Activated CD4-positive, alpha-beta T cell treated with anti-CD3 and anti-CD28 coated beads, Interleukin-2, amount 50 U/mL, for 24 hours (primary cell): ENCODE data around the gene PRR36.

Source experiments
- DNase-seq, 2 donors: peaks; one replicate each; pipeline ENCODE4 v3.0.0-alpha.2; 2020; ENCODE audit warnings: low read depth in 1 of 2, low spot score in 1 of 2

PRR36 gene

DNA sequence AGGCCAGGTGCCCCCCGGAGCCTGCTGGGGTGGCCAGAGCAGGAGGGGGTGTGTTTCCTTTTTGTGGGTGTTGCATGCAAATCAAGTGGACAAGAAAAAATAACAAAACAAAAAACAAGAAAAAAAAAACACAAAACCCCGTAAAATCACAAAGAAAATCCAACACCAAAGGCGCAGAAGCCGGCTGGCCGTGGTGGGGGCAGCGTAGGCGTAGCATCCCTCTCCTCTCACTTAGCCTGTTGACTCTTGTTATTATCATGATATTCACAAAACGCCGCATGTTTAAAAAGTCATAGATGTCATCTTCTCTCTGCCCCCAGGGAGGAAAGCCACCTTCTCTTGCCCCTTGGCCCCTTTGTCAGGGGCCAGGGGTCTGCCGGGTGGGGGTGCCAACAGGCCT is 39.5 kb upstream of the PRR36 start:
- DNase-seq = no peak

DNA sequence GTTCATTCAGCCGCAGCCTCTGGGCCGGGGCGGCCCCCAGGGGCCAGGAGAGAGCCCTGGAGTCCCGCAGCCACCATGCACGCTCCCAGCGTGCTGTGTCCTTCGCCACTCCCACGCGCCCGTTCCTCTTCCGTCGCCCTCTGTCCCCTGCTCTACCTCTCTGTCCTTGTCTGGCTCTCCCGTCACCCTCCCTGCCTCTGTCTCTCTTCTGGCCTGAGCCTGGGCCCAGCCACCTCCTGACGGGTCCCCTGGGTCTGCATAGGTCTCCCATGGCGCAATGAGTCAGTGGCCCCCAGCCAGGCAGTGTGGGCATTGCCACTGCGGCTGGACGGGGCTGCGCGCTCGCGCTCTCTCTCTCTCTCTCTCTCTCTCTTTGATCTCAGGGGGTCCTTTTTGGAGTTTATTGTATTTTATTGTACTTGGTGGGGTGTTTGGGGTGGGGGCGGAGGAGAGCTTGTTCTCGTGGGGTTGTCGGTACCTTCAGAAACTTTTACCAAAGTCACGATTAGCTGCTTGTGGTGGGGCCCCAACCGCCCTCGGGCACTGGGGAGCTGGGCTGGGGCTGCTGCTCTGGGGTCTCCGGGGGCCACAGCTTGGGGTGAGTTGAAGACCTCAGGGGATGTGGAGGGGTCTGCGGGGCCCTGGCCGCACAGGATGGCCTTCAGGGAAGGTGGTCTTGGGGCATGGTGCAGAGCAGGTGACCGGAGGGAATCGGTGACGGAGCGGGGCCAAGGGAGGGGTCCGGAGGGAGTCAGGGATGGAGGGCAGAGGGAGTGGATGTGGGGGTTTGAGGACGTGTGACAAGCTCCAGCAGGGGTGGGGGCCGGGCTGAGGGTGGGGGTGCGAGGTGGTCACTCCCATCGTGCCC is 38.7 kb upstream of the PRR36 start:
- DNase-seq = no peak

DNA sequence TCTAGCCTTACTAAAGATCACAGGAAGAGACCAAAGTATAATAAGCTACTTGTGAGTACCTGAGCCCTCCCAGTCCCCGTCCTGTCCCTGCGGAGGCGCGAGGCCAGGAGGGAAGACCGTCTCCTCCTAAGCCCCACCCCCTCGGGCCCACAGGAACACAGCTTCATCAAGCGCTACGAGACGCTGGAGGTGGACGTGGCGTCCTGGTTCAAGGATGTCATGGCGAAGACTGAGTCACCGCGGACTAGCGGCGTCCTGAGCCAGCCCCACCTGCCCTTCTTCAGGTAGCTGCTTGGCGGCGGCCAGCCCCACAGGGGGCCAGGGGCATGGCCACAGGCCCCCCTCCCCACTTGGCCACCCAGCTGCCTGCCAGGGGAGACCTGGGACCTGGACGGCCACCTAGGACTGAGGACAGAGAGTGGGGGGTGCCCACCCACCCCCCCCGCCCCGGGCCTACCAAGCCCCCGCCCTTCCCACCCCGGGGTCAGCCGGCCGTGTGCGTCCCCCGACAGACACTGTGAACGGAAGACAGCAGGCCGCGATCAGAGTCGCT is 38.0 kb upstream of the PRR36 start:
- no peak for DNase-seq

DNA sequence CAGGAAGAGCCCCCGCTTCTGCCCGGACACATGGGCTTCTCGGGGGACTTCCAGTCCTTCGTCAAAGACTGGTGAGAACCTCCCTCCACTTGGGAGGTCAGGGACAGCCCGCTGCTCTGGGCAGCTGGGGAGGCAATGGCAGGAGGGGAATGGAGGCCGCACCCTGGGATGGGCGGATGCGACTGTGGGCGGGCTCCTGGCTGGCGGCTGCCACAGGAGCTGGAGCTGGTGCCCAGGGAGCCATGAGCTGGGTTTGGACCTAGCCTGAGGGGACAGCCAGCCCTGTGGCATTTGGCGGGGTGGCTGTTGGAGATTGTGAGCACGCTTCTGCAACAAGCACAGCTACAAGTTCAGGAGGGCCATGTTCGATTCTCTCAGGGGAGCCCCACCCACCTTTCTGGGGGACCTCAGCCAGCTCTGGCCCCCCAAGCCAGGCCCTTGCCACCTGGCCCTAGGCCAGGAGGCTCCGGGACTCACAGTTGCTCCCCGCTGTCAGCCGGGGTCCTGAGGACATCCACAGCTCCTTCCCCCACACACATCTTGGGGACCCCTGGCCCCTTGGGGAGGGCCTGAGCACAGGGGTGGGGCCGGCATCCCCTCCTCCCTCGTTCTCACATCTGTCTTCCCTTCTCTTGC is 37.4 kb upstream of the PRR36 start:
- DNase-seq = no peak

DNA sequence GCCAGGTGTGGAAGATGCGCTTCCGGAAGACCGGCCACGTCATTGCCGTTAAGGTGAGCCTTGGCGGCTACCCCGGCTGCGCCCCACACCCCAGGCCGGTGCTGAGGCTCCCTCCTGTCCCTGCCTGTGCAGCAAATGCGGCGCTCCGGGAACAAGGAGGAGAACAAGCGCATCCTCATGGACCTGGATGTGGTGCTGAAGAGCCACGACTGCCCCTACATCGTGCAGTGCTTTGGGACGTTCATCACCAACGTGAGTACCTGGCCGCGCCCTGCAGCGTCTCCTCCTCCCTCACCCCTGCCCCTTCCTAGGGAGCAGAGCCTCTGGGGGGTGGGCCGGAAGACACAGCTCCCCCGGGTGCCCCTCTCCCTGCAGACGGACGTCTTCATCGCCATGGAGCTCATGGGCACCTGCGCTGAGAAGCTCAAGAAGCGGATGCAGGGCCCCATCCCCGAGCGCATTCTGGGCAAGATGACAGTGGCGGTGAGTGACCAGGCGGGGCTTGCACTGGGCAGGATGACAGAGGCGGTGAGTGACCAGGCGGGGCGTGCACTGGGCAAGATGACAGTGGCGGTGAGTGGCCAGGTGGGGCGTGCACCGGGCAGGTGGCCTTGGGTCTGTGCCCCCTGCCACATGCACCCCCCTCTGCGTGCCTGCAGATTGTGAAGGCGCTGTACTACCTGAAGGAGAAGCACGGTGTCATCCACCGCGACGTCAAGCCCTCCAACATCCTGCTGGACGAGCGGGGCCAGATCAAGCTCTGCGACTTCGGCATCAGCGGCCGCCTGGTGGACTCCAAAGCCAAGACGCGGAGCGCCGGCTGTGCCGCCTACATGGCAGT is 36.4 kb upstream of the PRR36 start:
- no peak for DNase-seq

DNA sequence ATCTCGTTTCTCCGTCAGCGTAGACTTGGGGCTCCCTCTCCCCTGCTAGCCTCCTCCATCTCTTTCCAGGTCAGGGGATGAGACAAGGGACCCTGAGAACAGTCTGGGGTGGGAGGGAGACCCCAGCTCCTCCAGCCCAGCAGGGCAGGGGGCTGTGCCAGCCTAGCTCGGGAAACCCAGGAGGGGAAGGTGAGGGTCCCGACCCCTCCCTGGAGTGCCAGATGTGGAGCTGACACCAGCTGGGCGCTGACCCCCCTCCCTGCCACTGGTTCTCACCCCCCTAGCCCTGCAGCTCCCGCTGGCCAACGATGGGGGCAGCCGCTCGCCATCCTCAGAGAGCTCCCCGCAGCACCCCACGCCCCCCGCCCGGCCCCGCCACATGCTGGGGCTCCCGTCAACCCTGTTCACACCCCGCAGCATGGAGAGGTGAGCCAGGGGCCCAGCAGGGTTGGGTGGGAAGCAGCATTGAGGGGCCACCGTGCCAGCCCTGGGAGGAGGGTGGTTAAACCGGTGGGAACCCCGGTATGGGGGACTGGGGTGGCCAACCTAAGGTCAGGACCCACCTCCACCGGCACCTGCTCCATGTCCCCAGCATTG is 35.4 kb upstream of the PRR36 start:
- no peak for DNase-seq

DNA sequence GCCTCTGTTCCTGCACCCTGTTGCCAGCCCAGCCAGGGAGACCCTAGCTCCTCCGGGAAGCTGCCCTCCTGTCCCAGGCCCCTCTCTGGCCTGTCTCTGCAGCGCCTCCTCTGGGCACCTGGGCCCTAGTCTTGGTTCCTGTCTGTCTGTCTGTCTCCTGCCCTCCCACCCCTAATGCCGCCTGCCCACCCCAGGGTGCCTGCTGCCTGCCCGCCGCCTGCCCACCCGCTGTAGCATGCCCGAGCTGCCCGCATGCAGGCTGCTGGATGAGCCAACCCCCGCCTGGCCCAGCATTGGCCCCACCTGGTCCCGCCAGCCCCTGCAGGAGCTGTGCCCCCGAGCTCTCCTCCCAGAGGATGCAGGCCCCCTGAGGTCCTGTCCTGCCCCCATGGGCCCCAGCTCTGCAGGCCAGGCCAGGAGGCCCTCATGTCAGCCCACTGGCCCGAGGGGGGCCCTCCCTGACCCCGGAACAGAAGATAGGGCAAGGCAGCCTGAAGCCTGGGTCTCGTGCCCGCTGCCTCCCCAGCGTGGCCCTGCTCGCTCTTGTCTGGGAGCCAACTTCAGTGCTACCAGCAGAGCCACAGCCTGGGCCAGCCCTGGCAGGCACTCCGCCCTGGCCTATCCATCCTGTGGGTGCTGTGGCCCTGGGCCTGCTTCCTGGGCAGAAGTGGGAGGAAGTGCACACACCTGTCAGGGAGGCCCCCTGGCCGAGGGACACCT is 34.7 kb upstream of the PRR36 start:
- DNase-seq = no peak

DNA sequence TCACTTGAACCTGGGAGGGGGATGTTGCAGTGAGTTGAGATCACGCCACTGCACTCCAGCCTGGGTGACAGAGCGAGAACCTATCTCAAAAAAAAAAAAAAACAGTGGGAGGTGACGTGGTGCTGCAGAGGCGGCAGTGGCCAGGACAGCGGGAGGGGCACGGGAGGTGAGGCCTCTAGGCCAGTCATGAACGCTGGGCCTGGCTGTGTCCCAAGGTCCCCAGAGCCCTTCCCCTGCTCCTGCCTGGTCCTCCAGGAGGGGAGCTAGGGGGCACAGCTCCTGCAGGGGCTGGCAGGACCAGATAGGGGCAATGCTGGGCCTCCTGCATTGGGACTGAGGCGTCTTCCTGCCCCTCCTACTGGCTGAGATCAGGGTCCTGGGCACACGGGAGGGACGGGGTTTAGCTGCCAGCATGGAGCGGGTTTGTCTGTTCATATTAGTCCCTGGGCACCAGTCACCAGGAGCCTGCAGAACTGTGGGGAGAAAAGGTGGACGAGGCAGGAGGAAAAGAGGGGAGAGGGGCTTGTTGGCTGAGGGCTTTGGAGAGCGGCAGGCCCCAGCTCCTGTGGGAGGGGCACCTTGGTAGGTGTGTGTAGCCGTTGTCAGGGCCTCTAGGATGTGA is 34.0 kb upstream of the PRR36 start:
- no peak for DNase-seq

DNA sequence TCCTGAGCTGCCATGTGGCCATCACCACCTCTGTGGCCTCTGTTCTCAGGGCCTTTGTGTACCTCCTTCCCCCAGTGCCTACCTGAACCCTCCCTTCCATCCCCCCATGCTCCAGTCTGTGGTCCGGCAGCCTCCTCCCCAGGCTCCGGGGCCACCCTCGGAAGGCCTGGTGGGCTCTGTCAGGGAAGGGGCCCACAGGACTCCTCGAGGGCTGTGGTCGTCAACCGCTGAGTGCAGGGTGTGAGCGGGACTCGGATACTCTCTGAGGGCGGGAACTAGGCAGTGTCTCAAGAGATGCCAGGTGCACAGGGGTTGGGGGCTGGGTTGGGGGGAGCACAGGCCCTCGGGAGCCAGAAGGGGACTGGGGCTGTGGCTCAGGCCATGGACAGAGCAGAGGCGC is 33.4 kb upstream of the PRR36 start:
- no peak for DNase-seq

DNA sequence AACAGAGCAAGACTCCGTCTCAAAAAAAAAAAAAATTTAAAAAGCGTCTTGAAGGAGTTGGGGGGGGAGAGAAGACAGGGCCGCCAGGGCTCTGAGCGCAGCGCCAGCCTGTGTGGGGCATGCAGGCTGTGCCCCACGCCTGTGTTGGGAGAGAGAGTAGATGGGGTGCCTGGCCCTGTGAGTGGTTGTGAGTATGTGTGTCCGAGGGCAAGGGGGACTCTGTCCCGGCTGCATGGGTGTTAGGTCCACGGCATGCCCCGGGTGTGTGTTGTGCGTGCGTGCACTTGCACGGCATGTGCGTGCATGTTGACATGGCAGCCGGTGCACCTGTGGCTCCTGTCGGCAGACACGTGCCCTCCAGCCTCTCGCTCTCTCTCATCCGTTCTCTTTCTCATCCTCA is 32.9 kb upstream of the PRR36 start:
- no peak for DNase-seq

DNA sequence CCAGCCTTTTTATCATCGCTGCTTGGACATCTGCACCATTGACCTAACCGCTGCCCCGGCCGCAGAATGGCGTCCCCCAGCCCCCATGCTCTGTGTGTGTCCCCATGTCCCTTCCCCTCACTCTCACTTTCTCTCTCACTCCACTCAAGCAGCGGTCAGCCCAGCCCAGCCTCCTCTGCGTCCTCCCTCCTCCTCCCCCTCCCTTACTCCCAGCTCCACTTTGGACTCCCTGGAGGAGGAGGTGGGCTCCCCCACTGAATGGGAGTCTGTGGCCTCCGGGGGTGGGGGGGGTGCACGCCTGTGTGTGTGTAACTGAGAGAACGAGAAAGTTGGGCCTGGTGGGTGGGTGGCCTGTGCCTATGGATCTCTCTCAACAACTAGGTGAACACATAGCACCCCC is 31.7 kb upstream of the PRR36 start:
- DNase-seq = no peak

DNA sequence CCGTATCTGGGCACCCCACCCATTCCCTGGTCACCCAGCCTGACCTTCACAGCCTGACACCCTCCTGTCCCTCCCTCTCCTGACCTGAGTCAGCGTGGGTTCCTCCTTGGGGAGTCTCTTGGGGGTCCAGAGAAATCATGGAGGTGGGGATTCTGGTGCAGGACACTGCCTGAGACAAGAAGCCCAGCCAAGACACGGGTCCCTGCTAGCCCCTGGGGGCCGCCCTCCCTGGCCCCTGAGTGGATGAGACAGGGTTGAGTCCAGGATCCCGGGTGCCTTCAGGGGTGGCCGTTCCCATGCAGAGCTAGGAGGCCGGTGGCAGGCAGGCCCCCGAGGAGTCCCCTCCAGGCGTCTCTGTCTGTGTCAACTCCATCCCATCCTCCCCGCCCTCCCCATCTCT is 31.1 kb upstream of the PRR36 start:
- DNase-seq = no peak

DNA sequence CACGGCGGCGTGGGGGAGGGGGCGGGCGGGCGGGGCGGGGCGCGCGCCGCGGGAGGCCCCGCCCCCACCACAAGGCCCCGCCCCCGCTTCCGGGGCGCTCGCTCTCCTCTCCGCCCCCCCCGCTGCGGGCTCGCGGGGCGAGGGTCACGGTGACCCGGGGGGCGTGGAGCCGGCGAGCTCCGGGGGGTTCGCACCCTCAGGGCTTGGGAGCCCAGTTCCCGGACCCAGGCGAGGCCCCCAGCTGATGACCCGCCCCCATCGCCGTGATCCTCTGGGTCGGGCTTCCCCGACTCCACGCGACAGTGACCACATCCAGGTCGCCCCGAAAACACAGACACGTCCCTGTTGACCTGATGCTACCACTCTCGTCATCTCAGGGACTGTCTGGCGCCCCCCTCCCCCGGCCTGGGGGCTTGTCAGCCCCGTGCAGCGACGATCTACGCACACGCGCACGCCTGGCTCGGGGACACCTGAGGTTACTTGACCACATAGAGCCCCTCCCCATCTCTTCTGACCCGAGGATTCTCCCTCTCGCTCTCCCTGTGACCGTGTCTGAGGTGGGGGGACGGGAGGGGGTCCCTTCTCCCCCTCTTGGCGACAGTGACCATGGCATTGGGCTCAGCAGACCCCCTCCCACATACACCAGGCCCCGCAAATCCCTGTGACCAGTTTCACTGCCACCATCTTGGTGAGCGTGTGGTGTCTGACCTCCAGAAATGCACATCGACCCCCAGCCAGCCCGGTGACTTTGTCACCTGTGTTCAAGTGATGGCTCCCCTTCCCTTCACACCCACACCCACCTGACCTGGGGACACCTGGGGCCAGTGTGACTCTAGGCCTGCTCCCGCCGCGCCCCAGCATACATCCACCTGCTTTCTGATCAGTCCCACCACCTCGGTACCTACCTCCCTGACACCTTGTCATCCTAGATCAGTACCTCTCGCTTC is 30.2 kb upstream of the PRR36 start:
- peak in 1 of 2 donors; percentile 32 for DNase-seq

DNA sequence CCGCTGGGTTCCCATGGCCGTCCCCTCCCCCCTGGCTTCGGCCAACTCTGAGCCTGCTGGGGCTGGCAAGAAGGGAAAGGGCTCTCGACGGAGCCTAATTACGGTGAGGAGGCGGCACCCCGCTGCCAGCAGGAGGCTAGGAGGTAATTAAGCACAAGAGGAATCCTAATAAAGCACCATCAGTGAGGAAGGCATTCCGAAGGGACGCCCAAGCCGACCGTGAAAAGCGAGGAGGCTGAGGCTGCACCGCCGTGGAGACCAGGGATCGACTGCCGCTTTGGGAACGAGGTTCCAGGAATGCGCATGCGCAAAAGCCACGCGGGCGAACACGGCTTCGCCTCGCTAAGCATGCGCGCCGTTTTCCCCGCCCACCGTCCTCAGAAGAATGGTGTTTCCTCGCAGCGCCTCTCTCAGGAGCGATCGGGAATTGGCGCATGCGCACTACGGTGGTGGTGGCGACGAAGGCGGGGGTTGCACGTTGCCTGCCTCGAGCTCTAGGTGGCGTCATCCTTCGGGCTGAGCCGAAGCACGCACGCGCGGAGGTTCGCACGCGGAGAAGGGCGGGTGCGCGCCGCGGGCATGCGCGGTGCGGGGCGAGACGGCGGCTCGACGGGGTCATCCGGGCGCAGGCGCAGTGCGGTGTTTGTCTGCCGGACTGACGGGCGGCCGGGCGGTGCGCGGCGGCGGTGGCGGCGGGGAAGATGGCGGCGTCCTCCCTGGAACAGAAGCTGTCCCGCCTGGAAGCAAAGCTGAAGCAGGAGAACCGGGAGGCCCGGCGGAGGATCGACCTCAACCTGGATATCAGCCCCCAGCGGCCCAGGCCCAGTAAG is 29.3 kb upstream of the PRR36 start, which contains the start of gene MAP2K7:
Gene MAP2K7, plus strand, starts transcription at position 634 of the 830 bp plus-strand sequence. Its CDS starts 68 bp downstream, at position 702.
- peak; percentile 100 for DNase-seq

DNA sequence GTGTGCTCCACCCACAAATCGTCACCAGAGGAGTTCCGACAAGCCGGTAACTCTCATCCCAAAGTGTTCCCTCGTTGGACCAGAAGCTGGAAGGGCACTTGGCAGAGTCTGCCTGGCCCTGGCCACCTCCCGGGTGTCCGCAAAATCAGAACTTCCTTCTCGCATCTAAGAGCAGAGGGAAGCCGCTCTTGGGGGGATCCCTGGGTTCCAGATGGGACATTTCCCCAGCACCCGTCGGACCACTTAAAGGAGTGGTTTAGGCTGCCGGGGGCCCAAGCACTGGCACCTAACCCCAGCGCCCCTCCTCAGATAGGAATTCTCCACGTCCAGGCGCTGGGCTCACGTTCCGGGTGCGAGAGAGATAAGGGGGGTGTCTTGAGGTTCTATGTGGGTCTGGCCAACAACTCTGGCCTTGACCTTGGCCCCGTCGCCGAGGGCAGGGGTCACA is 28.6 kb upstream of the PRR36 start:
- DNase-seq = no peak

DNA sequence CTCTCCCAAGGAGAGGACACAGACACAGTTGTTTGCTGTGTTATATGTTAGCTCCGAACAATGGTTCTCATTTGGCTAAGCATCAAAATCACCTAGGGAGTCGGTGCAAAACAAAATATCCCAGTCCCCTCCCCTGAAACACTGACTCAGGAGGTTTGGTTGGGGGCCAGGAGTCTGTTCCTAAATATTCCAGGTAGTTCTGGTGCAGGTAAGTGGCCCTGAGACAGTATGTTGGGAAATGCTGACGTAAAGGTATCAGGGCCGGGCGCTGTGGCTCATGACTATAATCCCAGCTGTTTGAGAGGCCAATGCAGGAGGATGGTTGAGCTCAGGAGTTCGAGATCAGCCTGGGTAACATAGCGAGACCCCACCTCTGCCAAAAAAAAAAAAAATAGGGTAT is 27.1 kb upstream of the PRR36 start:
- DNase-seq = no peak

DNA sequence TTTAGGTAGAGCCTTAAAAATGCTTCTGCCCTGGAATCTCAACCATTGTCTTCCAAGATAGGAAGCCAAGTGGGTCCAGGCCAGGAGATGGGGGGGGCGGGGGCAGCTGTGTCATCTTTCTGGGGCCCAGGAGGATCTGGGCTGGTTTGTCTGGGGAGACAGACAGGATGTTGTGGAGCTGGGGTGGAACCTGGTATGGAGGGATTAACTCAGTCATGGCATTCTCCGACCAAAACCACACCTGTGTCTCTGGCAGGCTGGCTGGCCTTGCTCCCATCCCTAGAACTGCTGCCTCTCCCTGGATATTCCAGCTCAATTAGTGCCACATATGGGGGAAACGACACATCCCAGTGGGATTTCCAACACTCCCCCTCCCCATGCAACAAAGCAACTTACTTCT is 26.7 kb upstream of the PRR36 start:
- DNase-seq = no peak

DNA sequence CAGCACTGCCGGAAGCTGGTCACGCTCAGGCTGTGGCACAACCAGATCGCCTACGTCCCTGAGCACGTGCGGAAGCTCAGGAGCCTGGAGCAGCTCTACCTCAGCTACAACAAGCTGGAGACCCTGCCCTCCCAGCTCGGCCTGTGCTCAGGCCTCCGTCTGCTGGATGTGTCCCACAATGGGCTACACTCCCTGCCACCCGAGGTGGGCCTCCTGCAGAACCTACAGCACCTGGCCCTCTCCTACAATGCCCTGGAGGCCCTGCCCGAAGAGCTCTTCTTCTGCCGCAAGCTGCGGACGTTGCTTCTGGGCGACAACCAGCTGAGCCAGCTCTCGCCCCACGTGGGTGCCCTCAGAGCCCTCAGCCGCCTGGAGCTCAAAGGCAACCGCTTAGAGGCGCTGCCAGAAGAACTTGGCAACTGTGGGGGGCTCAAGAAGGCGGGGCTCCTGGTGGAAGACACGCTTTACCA is 26.2 kb upstream of the PRR36 start:
- DNase-seq = no peak
